Activated CD4-positive, alpha-beta T cell treated with anti-CD3 and anti-CD28 coated beads, Interleukin-2, amount 10 ng/mL, durations not matched to agents 7 days and 5 days (primary cell): Measurements from ENCODE around the gene HS6ST3. TPM values are rescaled to one million over a fixed set of nuclear protein-coding genes. Genes with fewer than 3 reads are reported as not detected.

Experiments used
- CTCF ChIA-PET: fragments of 350-600 bp; sonication (Branson Sonifier 250); formaldehyde crosslinking; loops from one replicate; lab custom pipeline; 2021; ENCODE audit warnings: antibody characterized with exemption; lab: Charles Lee
- POLR2A ChIA-PET: fragments of 350-600 bp; sonication (Branson Sonifier 250); formaldehyde crosslinking; loops from one replicate; lab custom pipeline; 2021; ENCODE audit warnings: antibody characterized with exemption; lab: Charles Lee
- DNase-seq: peaks from one replicate; pipeline ENCODE4 v3.0.0-alpha.2; 2020
- H3K27ac Mint-ChIP-seq: one replicate; pipeline ENCODE4 v1.8.0; 2021; ENCODE audit warnings: mild to moderate bottlenecking, moderate library complexity, mixed read lengths
- H3K27me3 Mint-ChIP-seq: one replicate; pipeline ENCODE4 v1.8.0; 2021; ENCODE audit warnings: mixed read lengths
- H3K36me3 Mint-ChIP-seq: one replicate; pipeline ENCODE4 v1.8.0; 2021; ENCODE audit warnings: low read depth, mixed read lengths
- H3K4me1 Mint-ChIP-seq: one replicate; pipeline ENCODE4 v1.8.0; 2021; ENCODE audit warnings: mixed read lengths
- H3K4me3 Mint-ChIP-seq: one replicate; pipeline ENCODE4 v1.8.0; 2021; ENCODE audit warnings: mild to moderate bottlenecking, moderate library complexity, mixed read lengths
- H3K9me3 Mint-ChIP-seq: one replicate; pipeline ENCODE4 v1.8.0; 2021; ENCODE audit warnings: mixed read lengths
- microRNA-seq: library from miRNA; unstranded; fragments of <30 nt; microRNA quantifications from one replicate; pipeline ENCODE4 v1.2.0, GENCODE V29; 2021; ENCODE audit warnings: borderline microRNAs expressed, borderline replicate concordance
- total RNA-seq, 2 experiments: library from RNA; stranded (reverse); gene quantifications; one replicate each; pipeline ENCODE4 v1.2.3, GENCODE V29; 2021

Gene HS6ST3
- total RNA-seq, 2 experiments from 2014 or later, result not detected

GRCh38 chr13:96880419-96880818 lies 790.5 kb downstream of the HS6ST3 start:
- Mint-ChIP-seq H3K27me3 (no peaks in the 10 kb centered on the region), H3K27ac (no peak overlapping the region), H3K4me3 (no peak overlapping the region), H3K4me1 (no peaks in the 10 kb centered on the region), H3K36me3 (no peaks in the 10 kb centered on the region), H3K9me3 (no peaks in the 10 kb centered on the region)
- no peak for DNase-seq
- ChIA-PET CTCF (interaction anchor here (1.2 kb wide), 1 partner anchor 43 kb away, joined by 3 read pairs; no protein-coding TSS in a partner anchor), POLR2A (no interaction called here)

Small RNAs within 50 kb of the gene (microRNA-seq; reads per million reads assigned to microRNA genes)
- not detected for gene MIR4501

Other genes starting within 250 kb of the HS6ST3 start
- gene UGGT2, start 36.7 kb upstream of the HS6ST3 start, total RNA-seq, result not detected